Fibroblast of lung (primary cell): Measurements from ENCODE around the gene RBM12.

Experiments
- EZH2 ChIP-seq: IDR thresholded peaks from 2 replicates; pipeline ENCODE4 v1.5.1; 2012; ENCODE audit warnings: low read length, control low read depth, mild to moderate bottlenecking; ENCODE audit errors: missing control alignments
- TF ChIP-seq, protein P1 (sequence below), 2 donors: IDR thresholded peaks in 1 of 2; conservative IDR thresholded peaks in 1 of 2; 1 replicate in 1 of 2; 2 replicates in 1 of 2; pipeline ENCODE4 v1.5.1; 2011 to 2012; ENCODE audit warnings: low read length in 2 of 2, control low read depth in 1 of 2, inconsistent platforms in 1 of 2, low read depth in 1 of 2, mild to moderate bottlenecking in 1 of 2

- TF ChIP-seq, protein P1, sequence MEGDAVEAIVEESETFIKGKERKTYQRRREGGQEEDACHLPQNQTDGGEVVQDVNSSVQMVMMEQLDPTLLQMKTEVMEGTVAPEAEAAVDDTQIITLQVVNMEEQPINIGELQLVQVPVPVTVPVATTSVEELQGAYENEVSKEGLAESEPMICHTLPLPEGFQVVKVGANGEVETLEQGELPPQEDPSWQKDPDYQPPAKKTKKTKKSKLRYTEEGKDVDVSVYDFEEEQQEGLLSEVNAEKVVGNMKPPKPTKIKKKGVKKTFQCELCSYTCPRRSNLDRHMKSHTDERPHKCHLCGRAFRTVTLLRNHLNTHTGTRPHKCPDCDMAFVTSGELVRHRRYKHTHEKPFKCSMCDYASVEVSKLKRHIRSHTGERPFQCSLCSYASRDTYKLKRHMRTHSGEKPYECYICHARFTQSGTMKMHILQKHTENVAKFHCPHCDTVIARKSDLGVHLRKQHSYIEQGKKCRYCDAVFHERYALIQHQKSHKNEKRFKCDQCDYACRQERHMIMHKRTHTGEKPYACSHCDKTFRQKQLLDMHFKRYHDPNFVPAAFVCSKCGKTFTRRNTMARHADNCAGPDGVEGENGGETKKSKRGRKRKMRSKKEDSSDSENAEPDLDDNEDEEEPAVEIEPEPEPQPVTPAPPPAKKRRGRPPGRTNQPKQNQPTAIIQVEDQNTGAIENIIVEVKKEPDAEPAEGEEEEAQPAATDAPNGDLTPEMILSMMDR (conservative IDR thresholded peaks at IDR 0.05 in 1 of 2, IDR thresholded peaks at IDR 0.05 in 1 of 2; ENCODE audit: low read depth in 1 of 2, low read length in 2 of 2): no peak
- TF ChIP-seq EZH2: no peak
Observed at GRCh38 chr20:35620818-35621559, 43.7 kb downstream of the RBM12 start.
